Mesendoderm (in vitro differentiated cells): Measurements from ENCODE around the gene JPH3.
A peak's percentile ranks its signal among the peaks of the same experiment; 100 is the strongest.

Experiments
- DNase-seq: peaks from one replicate; pipeline ENCODE4 v3.0.0; 2013
- H2AK5ac ChIP-seq: 2 replicates; pipeline ENCODE4 v1.6.1; 2013; ENCODE audit warnings: low read length, inconsistent platforms
- H2BK120ac ChIP-seq: 2 replicates; pipeline ENCODE4 v1.6.1; 2013; ENCODE audit warnings: low read depth, mild to moderate bottlenecking, low read length, moderate library complexity, mixed read lengths
- H2BK15ac ChIP-seq: replicated peaks from 2 replicates; pipeline ENCODE4 v1.6.1; 2013; ENCODE audit warnings: low read depth, mild to moderate bottlenecking, moderate library complexity
- H2BK5ac ChIP-seq: 2 replicates; pipeline ENCODE4 v1.6.1; 2013; ENCODE audit warnings: low read length, inconsistent platforms
- H3K18ac ChIP-seq: 2 replicates; pipeline ENCODE4 v1.6.1; 2013; ENCODE audit warnings: mild to moderate bottlenecking, low read length, mixed read lengths
- H3K23ac ChIP-seq: one replicate; pipeline ENCODE4 v1.6.1; 2013; ENCODE audit warnings: low read length
- H3K27ac ChIP-seq: 2 replicates; pipeline ENCODE4 v1.5.1; 2013; ENCODE audit warnings: low read depth, mild to moderate bottlenecking, inconsistent platforms, low read length, moderate library complexity
- H3K27me3 ChIP-seq: 2 replicates; pipeline ENCODE4 v1.6.1; 2013; ENCODE audit warnings: low read length, control low read depth, mild to moderate bottlenecking, inconsistent platforms; ENCODE audit not compliant: insufficient read depth, poor library complexity
- H3K36me3 ChIP-seq: 2 replicates; pipeline ENCODE4 v1.6.1; 2013; ENCODE audit warnings: low read length, inconsistent platforms; ENCODE audit not compliant: control insufficient read depth, insufficient read depth
- H3K4ac ChIP-seq: one replicate; pipeline ENCODE4 v1.6.1; 2013; ENCODE audit warnings: low read depth, mild to moderate bottlenecking, low read length, moderate library complexity
- H3K4me1 ChIP-seq: 2 replicates; pipeline ENCODE4 v1.6.1; 2013; ENCODE audit warnings: low read depth, low read length, inconsistent platforms; ENCODE audit not compliant: control insufficient read depth
- H3K4me2 ChIP-seq: 2 replicates; pipeline ENCODE4 v1.6.1; 2013; ENCODE audit warnings: low read length
- H3K4me3 ChIP-seq: 2 replicates; pipeline ENCODE4 v1.5.1; 2013; ENCODE audit warnings: mild to moderate bottlenecking, low read length
- H3K56ac ChIP-seq: one replicate; pipeline ENCODE4 v1.6.1; 2013; ENCODE audit warnings: low read length
- H3K79me1 ChIP-seq: 2 replicates; pipeline ENCODE4 v1.6.1; 2013; ENCODE audit warnings: low read length, inconsistent platforms
- H3K79me2 ChIP-seq: 2 replicates; pipeline ENCODE4 v1.6.1; 2013; ENCODE audit warnings: mild to moderate bottlenecking, low read length; ENCODE audit not compliant: control insufficient read depth, insufficient read depth
- H3K9ac ChIP-seq: 2 replicates; pipeline ENCODE4 v1.6.1; 2013; ENCODE audit warnings: low read length, inconsistent platforms
- H4K5ac ChIP-seq: one replicate; pipeline ENCODE4 v1.6.1; 2013; ENCODE audit warnings: low read length
- H4K8ac ChIP-seq: one replicate; pipeline ENCODE4 v1.6.1; 2013; ENCODE audit warnings: low read depth, mild to moderate bottlenecking, control low read depth, low read length, moderate library complexity
- WGBS: extraction: QIAGEN DNeasy Blood & Tissue Kit; methylation state at CpG from one replicate; pipeline ENCODE4 v1.1.7; 2013; ENCODE audit warnings: low lambda C conversion rate, missing lambda C conversion rate; ENCODE audit not compliant: insufficient coverage; ENCODE audit errors: extremely low coverage; 5-methylcytosine and 5-hydroxymethylcytosine counted together

JPH3 gene

GRCh38 chr16:87619360-87620200 lies 17.3 kb downstream of the JPH3 start:
- Histone ChIP-seq H2AK5ac (no peak overlapping the region), H3K79me1 (no peaks in the 10 kb centered on the region), H3K79me2 (no peaks in the 10 kb centered on the region), H3K23ac (no peak overlapping the region), H3K9ac (no peak overlapping the region), H3K4me2 (no peak overlapping the region), H3K27ac (no peak overlapping the region), H2BK5ac (no peak overlapping the region), H3K4me3 (no peak overlapping the region), H2BK120ac (no peak overlapping the region), H3K18ac (no peak overlapping the region), H4K5ac (no peak overlapping the region), H3K4ac (no peak overlapping the region), H3K36me3 (no peaks in the 10 kb centered on the region), H3K27me3 (no peaks in the 10 kb centered on the region), H3K4me1 (no peaks in the 10 kb centered on the region), H4K8ac (no peak overlapping the region), H2BK15ac (no peak overlapping the region), H3K56ac (no peak overlapping the region)
- no peak for DNase-seq
- no CpG with 5 or more reads among the region's 26 CpGs for WGBS

- no CpG with 5 or more reads among the region's 5 CpGs for WGBS
- Histone ChIP-seq H3K4me2 (no peak overlapping the region), H2BK120ac (no peak overlapping the region), H3K18ac (no peak overlapping the region), H3K23ac (no peak overlapping the region), H3K56ac (no peak overlapping the region), H4K8ac (no peak overlapping the region), H3K4me3 (no peak overlapping the region), H3K79me2 (no peaks in the 10 kb centered on the region), H3K27ac (no peak overlapping the region), H3K27me3 (no peaks in the 10 kb centered on the region), H2BK5ac (no peak overlapping the region), H3K4me1 (no peaks in the 10 kb centered on the region), H3K4ac (no peak overlapping the region), H3K79me1 (no peaks in the 10 kb centered on the region), H3K36me3 (no peaks in the 10 kb centered on the region), H2AK5ac (no peak overlapping the region), H3K9ac (no peak overlapping the region), H2BK15ac (no peak overlapping the region), H4K5ac (no peak overlapping the region)
- peak; percentile 50 for DNase-seq
Measured at GRCh38 chr16:87620201-87620495, 17.8 kb downstream of the JPH3 start.

- Histone ChIP-seq H3K18ac (no peak overlapping the region), H2BK5ac (no peak overlapping the region), H4K5ac (no peak overlapping the region), H3K56ac (no peak overlapping the region), H3K27me3 (no peaks in the 10 kb centered on the region), H2AK5ac (no peak overlapping the region), H4K8ac (no peak overlapping the region), H3K4me2 (no peak overlapping the region), H3K79me2 (no peaks in the 10 kb centered on the region), H3K36me3 (no peaks in the 10 kb centered on the region), H3K9ac (no peak overlapping the region), H2BK15ac (no peak overlapping the region), H3K79me1 (no peaks in the 10 kb centered on the region), H3K27ac (no peak overlapping the region), H3K23ac (no peak overlapping the region), H2BK120ac (no peak overlapping the region), H3K4me3 (no peak overlapping the region), H3K4ac (no peak overlapping the region), H3K4me1 (no peaks in the 10 kb centered on the region)
- WGBS: no CpG with 5 or more reads among the region's 8 CpGs
- DNase-seq: no peak
Measured at GRCh38 chr16:87621550-87621829, 19.2 kb downstream of the JPH3 start.

- Histone ChIP-seq H3K4ac (no peak overlapping the region), H2BK120ac (no peak overlapping the region), H2AK5ac (no peak overlapping the region), H3K4me2 (no peak overlapping the region), H3K27ac (no peak overlapping the region), H3K56ac (no peak overlapping the region), H4K8ac (no peak overlapping the region), H3K79me1 (no peaks in the 10 kb centered on the region), H3K9ac (no peak overlapping the region), H2BK15ac (no peak overlapping the region), H4K5ac (no peak overlapping the region), H3K4me3 (no peak overlapping the region), H3K27me3 (no peaks in the 10 kb centered on the region), H3K23ac (no peak overlapping the region), H3K36me3 (no peaks in the 10 kb centered on the region), H3K4me1 (no peaks in the 10 kb centered on the region), H3K18ac (no peak overlapping the region), H2BK5ac (no peak overlapping the region), H3K79me2 (no peaks in the 10 kb centered on the region)
- no peak for DNase-seq
- no CpG with 5 or more reads among the region's 15 CpGs for WGBS
Measured at GRCh38 chr16:87621976-87622713, 19.8 kb downstream of the JPH3 start.

GRCh38 chr16:87622756-87623319 lies 20.5 kb downstream of the JPH3 start:
- Histone ChIP-seq H3K56ac (no peak overlapping the region), H3K27me3 (no peaks in the 10 kb centered on the region), H2BK120ac (no peak overlapping the region), H3K4me3 (no peak overlapping the region), H2AK5ac (no peak overlapping the region), H3K4ac (no peak overlapping the region), H3K79me2 (no peaks in the 10 kb centered on the region), H3K4me2 (no peak overlapping the region), H3K4me1 (no peaks in the 10 kb centered on the region), H3K79me1 (no peaks in the 10 kb centered on the region), H3K36me3 (no peaks in the 10 kb centered on the region), H3K23ac (no peak overlapping the region), H3K18ac (no peak overlapping the region), H3K9ac (no peak overlapping the region), H4K5ac (no peak overlapping the region), H2BK5ac (no peak overlapping the region), H3K27ac (no peak overlapping the region), H2BK15ac (no peak overlapping the region), H4K8ac (no peak overlapping the region)
- no CpG with 5 or more reads among the region's 10 CpGs for WGBS
- no peak for DNase-seq
